A673 (cell line): ENCODE measurements around the gene GGT7. TPM values are rescaled to one million over a fixed set of nuclear protein-coding genes. Genes with fewer than 3 reads are reported as not detected.

Experiments used
- BruUV-seq: library from RNA; stranded (reverse); fragments of 400-500 nt; replicated peaks from 2 replicates; lab custom pipeline; 2021; lab: Mats Ljungman, UMichigan
- CTCF ChIA-PET: fragments of 300-600 bp; sonication (Branson Sonifier 250); formaldehyde crosslinking; loops from one replicate; lab custom pipeline; 2022; ENCODE audit warnings: antibody characterized with exemption; lab: Charles Lee
- POLR2A ChIA-PET: fragments of 300-600 bp; sonication (Branson Sonifier 250); formaldehyde crosslinking; loops from one replicate; lab custom pipeline; 2022; ENCODE audit warnings: antibody characterized with exemption; ENCODE audit not compliant: low non-redundant PET; lab: Charles Lee
- DNase-seq: peaks from one replicate; pipeline ENCODE4 v3.0.0-alpha.2; 2015; ENCODE audit warnings: low spot score
- H3K27ac ChIP-seq: fragments of 200-600 bp; sonication (generic); 2 replicates; pipeline ENCODE4 v1.5.1; 2016; ENCODE audit warnings: mixed run types, low read depth, mild to moderate bottlenecking, mixed read lengths, antibody characterized with exemption, low read length; ENCODE audit not compliant: poor library complexity, severe bottlenecking
- H3K27me3 ChIP-seq: fragments of 200-600 bp; sonication (generic); replicated peaks from 2 replicates; pipeline ENCODE4 v1.6.1; 2017; ENCODE audit warnings: mixed run types, low read depth, mild to moderate bottlenecking, mixed read lengths, antibody characterized with exemption, low read length; ENCODE audit not compliant: insufficient read depth, poor library complexity
- H3K36me3 ChIP-seq: fragments of 200-600 bp; sonication (generic); 2 replicates; pipeline ENCODE4 v1.6.1; 2016; ENCODE audit warnings: mixed run types, mild to moderate bottlenecking, mixed read lengths, antibody characterized with exemption, low read length; ENCODE audit not compliant: insufficient read depth, poor library complexity, severe bottlenecking
- H3K4me1 ChIP-seq: fragments of 200-600 bp; sonication (generic); 2 replicates; pipeline ENCODE4 v1.6.1; 2017; ENCODE audit warnings: mixed run types, mild to moderate bottlenecking, mixed read lengths, antibody characterized with exemption, low read length; ENCODE audit not compliant: insufficient read depth, poor library complexity, severe bottlenecking
- H3K4me3 ChIP-seq: fragments of 200-600 bp; sonication (generic); 2 replicates; pipeline ENCODE4 v1.5.1; 2016; ENCODE audit warnings: low read depth, mixed run types, mild to moderate bottlenecking, mixed read lengths, low read length; ENCODE audit not compliant: poor library complexity, severe bottlenecking
- H3K9me3 ChIP-seq: fragments of 200-600 bp; sonication (generic); 2 replicates; pipeline ENCODE4 v1.6.1; 2016; ENCODE audit warnings: mixed run types, low read depth, mild to moderate bottlenecking, mixed read lengths, antibody characterized with exemption, low read length; ENCODE audit not compliant: poor library complexity, severe bottlenecking
- EZH2 ChIP-seq: fragments of 200-600 bp; sonication (generic); IDR thresholded peaks from 2 replicates; pipeline ENCODE4 v1.6.1; 2017; ENCODE audit warnings: borderline replicate concordance, low read depth, mild to moderate bottlenecking, mixed read lengths, antibody characterized with exemption, low read length; ENCODE audit not compliant: poor library complexity, severe bottlenecking
- intact Hi-C: fragments of 100-400 bp; cut with micrococcal nuclease; formaldehyde crosslinking; loops from one replicate; pipeline ENCODE4 v1.10.0; 2022; ENCODE audit not compliant: unreplicated experiment
- total RNA-seq: library from RNA; stranded (reverse); gene quantifications from 2 replicates; pipeline ENCODE4 v1.2.3, GENCODE V29; 2021
- TF ChIP-seq, protein P1 (sequence below): fragments of 300-800, 200-600 bp; sonication (generic); conservative IDR thresholded peaks from 2 replicates; pipeline ENCODE4 v1.5.1; 2017; ENCODE audit warnings: low read depth, mild to moderate bottlenecking, antibody characterized with exemption, low read length, moderate library complexity, mixed read lengths

GGT7 gene
- total RNA-seq, 1 experiment from 2014 or later = 14.1 TPM

- peak; percentile 72 for DNase-seq
- no peaks in the 10 kb centered on the region for H3K27me3 ChIP-seq
- no peaks in the 10 kb centered on the region for H3K9me3 ChIP-seq
- intact Hi-C loops = loop anchor here (2.0 to 5.0 kb wide), 4 partner anchors 128 to 613 kb away; no protein-coding TSS in a partner anchor
- H3K4me1 ChIP-seq = no peaks in the 10 kb centered on the region
- ChIA-PET POLR2A (no interaction called here), CTCF (interaction anchor here (0.7 kb wide), 1 partner anchor 121 kb away, joined by 14 read pairs; no protein-coding TSS in a partner anchor)
- no peak overlapping the region for H3K27ac ChIP-seq
- no peak overlapping the region for H3K4me3 ChIP-seq
- no peaks in the 10 kb centered on the region for H3K36me3 ChIP-seq
- TF ChIP-seq EZH2 = no peak
- TF ChIP-seq, protein P1, sequence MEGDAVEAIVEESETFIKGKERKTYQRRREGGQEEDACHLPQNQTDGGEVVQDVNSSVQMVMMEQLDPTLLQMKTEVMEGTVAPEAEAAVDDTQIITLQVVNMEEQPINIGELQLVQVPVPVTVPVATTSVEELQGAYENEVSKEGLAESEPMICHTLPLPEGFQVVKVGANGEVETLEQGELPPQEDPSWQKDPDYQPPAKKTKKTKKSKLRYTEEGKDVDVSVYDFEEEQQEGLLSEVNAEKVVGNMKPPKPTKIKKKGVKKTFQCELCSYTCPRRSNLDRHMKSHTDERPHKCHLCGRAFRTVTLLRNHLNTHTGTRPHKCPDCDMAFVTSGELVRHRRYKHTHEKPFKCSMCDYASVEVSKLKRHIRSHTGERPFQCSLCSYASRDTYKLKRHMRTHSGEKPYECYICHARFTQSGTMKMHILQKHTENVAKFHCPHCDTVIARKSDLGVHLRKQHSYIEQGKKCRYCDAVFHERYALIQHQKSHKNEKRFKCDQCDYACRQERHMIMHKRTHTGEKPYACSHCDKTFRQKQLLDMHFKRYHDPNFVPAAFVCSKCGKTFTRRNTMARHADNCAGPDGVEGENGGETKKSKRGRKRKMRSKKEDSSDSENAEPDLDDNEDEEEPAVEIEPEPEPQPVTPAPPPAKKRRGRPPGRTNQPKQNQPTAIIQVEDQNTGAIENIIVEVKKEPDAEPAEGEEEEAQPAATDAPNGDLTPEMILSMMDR = peak; percentile 54
- no TSS peak for BruUV-seq
Measured at GRCh38 chr20:34834459-34834893, 38.2 kb downstream of the GGT7 start.

- Histone ChIP-seq H3K27me3 (no peaks in the 10 kb centered on the region), H3K27ac (no peak overlapping the region), H3K4me3 (no peak overlapping the region), H3K36me3 (no peaks in the 10 kb centered on the region), H3K4me1 (no peaks in the 10 kb centered on the region), H3K9me3 (no peaks in the 10 kb centered on the region)
- BruUV-seq = no TSS peak
- ChIA-PET CTCF (no interaction called here), POLR2A (no interaction called here)
- intact Hi-C loops = loop anchor here (5.0 kb wide), 3 partner anchors 130 to 615 kb away; no protein-coding TSS in a partner anchor
- no peak for DNase-seq
- TF ChIP-seq, protein P1 = no peak
- no peak for TF ChIP-seq EZH2
Measured at GRCh38 chr20:34831936-34832335, 40.7 kb downstream of the GGT7 start.

GRCh38 chr20:34829191-34829590 is 43.5 kb downstream of the GGT7 start:
- BruUV-seq = no TSS peak
- no peak overlapping the region for H3K4me3 ChIP-seq
- no peaks in the 10 kb centered on the region for H3K27me3 ChIP-seq
- POLR2A ChIA-PET = no interaction called here
- CTCF ChIA-PET = no interaction called here
- TF ChIP-seq EZH2 = no peak
- TF ChIP-seq, protein P1 = no peak
- no peaks in the 10 kb centered on the region for H3K9me3 ChIP-seq
- H3K36me3 ChIP-seq = no peaks in the 10 kb centered on the region
- intact Hi-C loops = no loop called here
- no peak for DNase-seq
- no peak overlapping the region for H3K27ac ChIP-seq
- H3K4me1 ChIP-seq = peaks cover under 1% of the 10 kb centered on the region
